GM21367 (cell line): ENCODE measurements around the gene CNOT4.
"Not testable (repeated sequence)": the region's sequence is repeated elsewhere in the genome, so short reads cannot be mapped to it uniquely, and the experiment has no call there.

Experiments
- ATAC-seq: cut with Tn5 transposase; IDR thresholded peaks from one replicate; pipeline ENCODE4 v1.9.1; 2021; ENCODE audit not compliant: unreplicated experiment

CNOT4 gene

DNA sequence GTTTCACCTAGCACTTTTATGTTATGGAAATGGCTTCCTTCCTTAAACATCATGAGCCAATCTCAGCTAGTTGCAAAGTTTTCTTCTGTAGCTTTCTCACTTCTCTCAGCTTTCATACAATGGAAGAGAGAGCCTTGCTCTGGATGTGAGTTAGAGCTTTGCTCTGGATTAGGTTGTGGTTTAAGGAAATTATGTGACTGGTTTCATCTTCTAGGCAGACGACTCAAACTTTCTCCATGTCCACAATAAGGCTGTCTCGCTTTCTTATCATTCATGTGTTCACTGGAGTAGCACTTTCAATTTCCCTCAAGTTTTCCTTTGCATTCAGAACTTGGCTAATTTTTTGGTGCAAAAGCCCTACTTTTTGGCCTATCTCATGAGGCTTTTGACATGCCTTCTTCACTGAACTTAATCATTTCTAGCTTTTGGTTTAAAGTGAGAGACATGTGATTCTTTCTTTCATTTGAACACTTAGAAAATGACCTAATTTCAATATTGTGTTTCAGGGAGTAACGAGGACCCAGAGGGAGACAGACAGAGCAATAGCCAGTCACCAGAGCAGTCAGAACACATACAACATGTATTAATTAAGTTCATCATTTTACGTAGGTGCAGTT, 49.8 kb downstream of the CNOT4 start:
- ATAC-seq: no peak

DNA sequence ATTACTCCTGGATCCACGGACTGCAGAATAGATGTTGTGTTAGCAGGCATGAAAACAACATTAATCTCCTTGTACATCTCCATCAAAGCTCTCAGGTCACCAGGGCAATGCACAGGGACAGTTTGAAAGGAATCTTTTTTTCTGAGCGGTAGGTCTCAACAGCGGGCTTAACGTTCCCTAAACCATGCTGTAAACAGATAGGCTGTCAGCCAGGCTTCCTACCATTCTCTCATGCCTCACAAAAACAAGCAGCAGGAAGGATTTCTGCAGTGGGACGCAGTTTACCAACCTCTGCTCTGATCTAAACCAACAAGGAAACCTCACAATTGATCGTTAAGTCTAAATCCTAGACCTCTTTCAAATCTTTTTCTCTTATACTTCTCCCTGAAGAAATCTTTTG, 50.8 kb downstream of the CNOT4 start:
- no peak for ATAC-seq

DNA sequence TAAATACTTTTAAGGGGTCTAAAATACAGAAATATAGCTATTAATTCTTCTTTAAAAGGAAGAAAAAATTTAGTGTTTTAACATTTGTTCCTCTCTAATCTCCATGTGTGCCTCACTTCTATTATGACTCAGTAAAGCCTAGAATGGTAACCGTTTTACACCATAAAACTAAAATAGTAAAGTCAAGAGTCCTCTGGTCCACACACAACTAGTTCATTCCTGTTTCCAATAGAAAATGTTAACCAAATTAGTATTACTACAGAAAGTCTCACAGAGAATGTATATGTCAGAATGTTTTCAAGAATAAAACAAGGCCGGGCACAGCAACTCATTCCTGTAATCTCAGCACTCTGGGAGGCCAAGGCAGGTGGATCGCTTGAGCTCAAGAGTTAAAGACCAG, 55.8 kb downstream of the CNOT4 start:
- no peak for ATAC-seq

DNA sequence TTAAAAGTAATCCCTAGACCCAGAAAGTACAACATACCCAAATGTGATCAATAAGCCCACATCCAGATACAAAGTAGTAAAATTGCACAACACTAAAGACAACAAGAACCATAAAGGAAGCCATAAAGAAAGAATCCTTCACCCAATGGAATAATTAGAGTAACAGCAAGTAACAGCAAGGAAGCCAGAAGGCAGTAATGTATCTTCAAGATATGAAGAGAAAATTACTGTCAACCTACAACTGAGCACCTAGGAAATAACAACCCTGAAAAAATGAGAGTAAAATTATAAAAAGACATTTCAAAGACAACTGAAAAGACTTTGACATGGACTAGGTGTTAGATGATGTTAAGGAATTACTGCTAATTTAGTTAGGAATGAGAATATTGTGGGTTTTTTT, 60.5 kb downstream of the CNOT4 start:
- no peak for ATAC-seq

DNA sequence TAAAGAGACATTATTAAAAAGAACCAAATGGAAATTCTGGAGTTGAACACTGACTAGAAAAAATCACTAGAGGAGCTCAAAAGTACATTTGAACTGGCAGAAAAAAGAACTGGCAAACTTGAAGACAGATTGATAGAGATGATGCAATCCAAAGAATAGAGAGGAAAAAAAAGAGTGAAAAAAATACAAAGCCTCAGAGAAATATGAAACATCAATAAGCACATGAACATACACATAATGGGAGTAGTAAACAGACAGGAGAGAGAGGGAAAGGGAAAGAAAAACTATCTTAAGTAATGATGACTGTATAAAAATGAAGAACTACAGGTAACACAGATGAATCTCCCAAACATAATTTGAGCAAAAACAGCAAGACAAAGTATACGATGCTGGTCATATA, 61.1 kb downstream of the CNOT4 start:
- ATAC-seq: no peak

DNA sequence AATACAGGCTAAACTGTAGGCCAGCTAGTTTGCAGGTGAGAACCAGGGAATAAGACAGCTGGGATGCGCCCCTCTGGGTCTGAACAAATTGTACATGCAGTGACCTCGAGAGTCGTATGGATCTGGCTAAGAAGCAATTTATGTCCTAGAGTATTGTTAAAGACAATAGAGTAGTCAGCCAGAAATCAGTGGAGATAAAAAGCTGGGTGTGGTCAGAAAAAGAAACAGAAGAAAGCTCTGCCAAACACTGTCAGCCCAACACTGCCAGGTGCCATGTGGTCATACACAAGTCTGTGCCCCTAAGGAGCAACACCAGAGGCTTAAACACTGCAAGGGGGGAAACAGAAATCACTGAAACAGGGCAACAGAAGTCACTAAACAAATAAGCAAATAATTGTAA, 62.2 kb downstream of the CNOT4 start:
- no peak for ATAC-seq

DNA sequence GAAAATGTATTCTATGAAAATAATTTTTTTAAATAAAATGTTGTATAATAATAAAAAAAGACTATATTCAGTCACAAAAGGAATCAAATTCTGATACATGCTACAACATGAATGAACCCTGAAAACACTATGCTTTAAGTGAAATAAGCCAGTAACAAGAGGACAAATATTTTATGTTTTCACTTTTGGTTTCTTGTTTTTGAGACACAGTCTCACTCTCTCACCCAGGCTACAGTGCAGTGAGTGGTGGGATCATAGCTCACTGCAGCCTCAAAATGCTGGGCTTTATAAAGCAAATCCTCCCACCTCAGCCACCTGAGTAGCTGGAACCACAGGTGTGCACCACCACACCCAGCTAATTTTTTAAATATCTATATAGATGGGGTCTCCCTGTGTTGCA, 64.2 kb downstream of the CNOT4 start:
- ATAC-seq: no peak

DNA sequence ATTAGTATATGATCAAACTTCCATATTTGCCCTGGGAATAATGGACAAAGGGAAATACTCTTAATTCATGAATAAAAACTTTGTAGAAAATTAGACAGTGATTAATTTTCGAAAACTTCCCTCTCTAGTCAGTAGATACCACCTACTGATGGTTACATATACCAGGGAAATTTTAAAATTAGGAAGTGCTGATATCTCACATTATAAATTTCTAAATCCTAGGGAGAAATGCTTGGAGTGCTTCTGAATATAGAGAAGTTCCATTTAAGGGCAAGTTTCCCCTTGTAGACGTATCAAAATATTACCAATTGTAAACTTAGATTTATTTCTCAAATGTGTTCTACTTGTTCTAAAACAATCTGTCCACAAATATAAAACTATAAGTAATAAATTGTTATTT, 64.6 kb downstream of the CNOT4 start:
- not testable (repeated sequence) for ATAC-seq

DNA sequence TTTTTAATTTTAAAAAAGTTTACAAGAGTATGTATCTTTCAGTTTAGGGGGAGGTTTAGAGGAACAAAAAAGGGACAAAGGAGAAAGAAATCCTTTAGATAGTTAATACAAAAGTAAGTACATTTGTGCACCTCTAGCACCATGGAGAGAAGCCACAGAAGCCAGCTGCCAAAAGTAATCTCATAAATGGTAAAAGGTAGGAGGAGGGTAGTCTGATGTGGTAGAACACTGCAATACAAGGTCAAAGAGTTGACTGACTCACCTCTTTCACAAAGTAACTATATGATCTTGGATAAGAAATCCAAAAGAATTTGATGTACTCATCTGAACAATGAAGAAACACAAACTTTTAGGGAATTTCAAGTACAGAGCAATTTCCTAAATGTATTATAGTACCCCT, 68.1 kb downstream of the CNOT4 start:
- ATAC-seq: no peak

DNA sequence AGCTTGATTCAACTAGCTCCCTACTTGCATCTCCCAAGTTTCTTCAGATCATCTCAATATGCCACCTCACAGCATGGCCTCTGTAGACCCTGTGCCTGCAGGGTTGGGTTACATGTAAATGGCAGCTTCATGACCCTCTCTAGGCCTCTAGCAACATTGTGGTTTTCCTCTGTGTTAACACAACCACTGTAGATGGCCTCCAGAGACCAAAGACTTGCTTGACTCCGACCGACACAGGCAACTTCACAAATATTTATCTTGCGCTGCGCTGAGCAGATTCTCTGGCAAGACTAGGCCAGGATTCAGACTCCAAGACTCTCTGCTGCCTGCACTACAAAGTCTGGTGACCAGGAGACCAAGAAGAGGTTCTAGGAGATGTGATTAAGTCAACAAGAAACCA, 75.9 kb downstream of the CNOT4 start:
- ATAC-seq: no peak

DNA sequence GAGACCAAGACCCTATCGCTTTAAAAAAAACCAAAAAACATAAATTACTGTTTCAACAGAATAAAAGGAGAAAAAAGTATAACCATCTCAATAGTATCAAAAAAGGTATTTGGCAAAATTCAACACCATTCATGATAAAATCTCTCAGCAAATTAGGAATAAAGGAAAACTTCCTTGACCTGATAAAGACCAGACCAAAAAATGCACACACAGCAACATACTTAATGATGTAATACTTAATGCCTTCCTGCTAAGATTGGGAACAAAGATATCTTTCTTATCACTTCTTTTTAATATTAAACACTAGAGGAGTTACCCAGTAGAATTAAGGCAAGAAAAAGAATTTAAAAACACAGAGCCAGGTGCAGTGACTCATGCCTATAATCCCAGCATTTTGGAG, 79.3 kb downstream of the CNOT4 start:
- ATAC-seq: no peak

DNA sequence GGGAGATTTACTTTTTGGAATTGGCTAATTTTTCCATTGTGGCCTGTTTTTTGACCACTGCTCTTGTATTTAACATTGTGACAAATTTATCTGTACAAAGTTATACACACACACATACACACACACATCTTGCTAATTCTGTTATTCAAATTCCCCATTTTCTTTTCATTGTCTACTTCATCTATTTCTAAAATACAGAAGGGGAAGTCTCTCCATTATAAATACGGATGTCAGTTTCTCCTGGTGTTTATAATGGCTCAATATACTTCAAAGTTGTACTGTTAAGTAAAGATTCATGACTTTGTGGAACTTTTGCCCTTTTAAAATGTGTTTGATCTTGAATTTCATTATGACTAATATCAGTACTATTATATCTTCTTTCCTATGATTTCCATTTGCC, 81.0 kb downstream of the CNOT4 start:
- ATAC-seq: no peak

DNA sequence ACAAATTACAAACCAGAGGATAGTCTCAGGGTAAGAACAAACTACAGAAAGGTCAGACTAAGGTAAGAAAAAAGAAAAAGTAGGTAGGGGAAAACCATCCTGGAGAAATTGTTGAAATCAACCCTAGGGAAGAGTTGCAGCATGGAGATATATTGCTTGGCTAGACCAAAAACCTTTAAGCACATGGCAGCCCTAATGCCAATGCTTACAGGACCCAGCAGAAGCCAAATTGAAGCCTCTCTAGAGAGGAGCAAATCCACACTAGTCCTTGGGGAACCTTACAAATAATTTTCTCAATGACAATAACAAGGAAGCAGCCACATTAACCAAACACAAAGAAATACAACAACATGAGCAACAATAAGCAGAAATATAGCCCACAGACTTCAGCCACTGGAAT, 81.9 kb downstream of the CNOT4 start:
- no peak for ATAC-seq

DNA sequence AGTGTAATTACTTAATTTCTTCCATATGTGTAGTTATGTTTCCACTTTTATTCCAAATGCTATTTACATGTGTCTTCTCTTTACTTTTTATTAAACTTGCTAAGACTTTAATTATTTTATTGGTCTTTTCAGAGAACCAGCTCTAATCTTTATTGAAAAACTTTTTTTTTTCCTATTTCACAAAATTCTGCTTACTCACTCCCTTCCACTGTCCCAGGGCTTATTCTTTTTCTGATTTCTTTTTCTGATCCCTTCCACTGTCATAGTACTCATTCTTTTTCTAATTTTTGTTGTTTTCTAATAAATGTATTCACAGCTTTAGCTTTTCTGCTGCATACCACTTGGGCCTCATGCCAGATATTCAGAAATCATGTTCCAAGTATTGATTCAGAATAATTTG, 82.7 kb downstream of the CNOT4 start:
- no peak for ATAC-seq

DNA sequence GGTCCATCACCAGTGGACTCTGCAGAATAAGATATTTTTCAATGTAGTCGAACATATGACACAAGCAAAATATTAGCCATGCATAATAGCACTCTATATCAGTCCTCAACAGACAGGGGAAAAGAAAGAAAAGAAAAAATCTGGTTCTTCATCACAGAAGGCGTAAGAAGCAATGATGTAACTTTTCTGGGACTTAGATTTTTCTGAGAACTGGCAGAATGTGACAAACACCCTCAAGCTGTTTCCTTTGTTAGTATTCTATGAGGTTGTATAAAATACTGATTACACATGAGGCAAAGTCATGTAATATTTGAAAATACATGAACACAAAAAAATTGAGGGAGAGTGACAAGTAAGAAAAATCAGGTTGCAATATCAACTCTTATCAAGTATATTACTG, 84.9 kb downstream of the CNOT4 start:
- ATAC-seq: no peak

DNA sequence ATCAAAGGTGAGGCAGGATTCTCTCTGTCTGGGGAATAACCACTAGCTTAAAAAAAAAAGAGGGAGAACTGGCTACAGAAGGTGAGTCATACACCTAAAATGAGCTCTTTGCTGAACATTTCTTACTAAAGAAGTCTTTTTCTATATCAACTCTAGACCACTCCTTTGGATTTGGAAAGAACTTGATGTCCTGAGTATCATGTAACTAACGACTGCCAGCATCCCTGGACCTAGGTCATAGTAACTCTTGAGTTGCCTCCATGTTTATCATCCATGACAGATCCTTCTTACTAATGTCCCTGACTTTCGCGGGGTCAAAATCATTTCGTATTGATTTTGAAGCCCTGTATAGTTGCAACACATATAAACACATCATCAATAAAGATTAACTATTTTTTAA, 89.1 kb downstream of the CNOT4 start:
- ATAC-seq: no peak

DNA sequence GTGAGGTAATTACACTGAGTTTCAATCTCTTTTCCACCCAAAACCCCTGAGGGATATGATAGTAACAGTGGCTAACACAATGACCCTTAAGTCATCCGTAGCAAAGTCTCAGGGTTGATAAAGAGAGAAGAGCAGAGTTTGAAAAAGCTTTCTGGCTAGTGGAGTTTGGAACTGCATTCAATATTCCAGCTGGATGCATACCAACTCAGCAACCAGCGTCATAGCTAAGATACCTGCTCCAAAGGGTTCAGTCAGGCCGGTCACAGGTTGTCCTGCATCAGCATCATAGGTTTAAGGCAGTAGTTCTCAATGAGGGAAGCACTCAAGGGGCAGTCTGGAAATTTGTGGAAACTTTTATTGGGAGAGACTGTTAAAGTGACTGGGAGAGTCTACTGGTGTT, 93.5 kb downstream of the CNOT4 start:
- no peak for ATAC-seq

DNA sequence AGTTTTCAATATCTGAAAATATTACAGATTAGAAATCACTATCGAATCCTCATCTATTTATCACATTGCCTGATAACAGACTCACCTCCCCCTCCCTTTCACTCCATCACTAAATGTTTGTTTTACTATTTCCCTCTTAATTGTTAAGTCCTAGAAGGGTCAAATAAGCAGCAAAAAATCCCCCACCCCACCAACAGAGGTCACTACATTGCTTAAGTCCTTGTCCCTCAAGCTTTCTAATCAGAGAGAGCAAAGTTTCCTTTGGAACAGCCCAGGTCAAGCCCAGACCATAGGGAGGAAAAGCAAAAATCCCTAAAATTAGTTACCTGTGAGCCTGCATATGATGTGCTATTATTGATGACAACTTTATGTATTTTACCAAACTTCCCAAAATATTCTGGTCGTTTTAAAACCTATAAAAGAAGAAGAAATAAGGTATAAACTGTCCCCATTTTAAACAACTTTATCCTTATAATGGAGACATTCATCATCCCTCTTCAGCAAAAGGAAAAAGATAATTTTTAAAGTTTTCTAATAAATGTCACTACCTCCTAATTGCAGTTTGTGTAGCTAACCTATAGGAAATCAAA, 95.0 kb downstream of the CNOT4 start:
- no peak for ATAC-seq

DNA sequence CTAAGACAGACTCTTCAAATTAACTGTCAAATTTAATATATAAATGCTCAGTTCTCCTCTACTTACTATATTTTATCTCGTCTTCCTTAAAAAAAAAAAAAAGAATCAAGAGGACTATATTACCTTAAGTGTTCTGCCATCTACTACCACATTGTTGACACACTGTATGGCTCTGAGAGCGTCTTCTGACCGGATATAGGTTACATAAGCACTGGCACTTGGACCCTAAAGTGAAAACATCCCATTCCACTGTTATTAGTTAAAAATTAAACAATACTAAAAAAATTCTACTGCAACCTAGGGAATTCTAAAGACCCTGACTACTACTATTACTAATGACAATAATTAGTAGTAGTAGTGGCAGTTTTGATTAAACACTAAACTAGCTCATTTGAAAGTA, 95.7 kb downstream of the CNOT4 start:
- ATAC-seq: no peak

DNA sequence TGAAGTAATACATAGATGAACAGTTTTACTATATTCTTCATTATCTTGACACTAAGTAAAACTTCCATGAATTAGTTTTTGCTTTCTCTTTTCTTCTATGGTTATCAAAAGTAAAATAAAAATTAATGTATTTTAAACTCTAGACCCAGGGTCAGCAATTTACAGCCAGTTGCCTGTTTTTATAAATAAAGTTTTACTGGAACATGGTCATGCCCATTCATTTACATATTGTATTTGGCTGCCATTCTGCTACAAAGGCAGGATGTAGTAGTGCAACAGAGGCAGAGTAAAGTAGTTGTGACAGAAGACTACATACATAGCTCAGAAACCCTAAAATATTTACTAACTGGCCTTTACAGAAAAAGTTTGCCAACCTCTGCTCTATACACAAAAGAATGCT, 98.8 kb downstream of the CNOT4 start:
- no peak for ATAC-seq

DNA sequence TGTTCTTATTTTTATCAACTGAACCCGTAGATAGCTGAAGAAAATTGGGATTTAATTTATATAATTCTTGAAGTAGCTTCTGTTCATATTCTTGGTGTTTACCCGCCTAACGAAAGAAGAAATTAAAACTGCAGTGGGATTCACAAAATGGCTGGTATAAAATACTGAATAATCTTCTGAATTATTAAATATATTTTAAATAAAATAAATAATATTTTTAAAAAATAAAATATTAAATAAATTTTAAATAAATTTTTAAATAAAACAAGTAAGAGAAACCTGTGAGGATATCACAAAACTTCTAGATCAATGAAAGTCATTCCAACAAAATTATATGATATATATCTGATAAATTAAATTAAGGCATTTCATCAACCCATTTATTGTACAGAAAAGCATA, 99.4 kb downstream of the CNOT4 start:
- no peak for ATAC-seq

DNA sequence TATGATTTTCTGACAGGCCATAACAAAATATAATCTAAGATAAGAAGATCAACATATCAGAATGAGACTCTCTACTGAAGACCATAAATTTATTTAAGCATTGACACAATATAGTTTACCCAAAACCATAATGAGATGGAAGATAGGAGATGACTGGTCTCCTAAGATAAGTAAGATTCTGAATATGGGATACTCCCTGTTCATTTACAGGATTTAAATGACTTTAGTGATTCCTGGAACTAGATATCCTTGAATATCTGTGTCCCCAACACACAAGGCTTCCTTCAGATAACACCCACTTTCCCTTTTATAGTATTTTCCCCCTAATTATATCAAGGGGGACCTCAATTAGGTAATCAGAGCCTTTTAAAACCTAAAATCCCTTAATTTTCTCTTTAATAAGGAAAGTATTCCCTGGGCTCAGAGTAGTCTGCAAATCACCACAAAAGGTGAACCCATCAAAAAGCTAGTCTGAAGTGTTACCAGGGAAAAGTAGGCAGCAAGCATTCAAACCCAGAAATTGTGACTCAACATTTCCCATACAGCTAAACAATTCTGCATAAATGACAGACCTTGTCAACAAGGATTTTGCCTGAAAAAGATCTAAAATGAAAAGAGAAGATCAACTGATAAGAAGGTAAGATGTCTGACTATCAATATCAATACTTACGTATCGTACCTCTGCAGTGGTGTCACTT, 99.9 kb downstream of the CNOT4 start:
- no peak for ATAC-seq

DNA sequence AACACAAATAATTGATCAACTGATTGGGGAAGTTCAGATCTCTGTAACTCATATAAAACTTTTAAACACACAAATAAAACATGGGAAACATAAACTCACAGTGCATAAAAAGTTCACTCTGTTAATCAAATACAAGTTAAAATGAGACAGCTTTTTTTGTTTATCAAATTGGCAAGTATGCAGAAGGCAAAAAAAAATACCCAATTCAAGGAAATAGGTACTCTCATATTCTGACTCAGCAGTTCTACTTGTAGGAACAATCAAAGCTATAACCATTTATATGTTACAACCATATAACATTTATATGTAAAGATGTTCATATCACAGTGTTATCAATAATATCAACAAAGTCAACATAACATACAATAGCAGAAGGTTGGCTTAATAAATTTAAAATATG, 102.0 kb downstream of the CNOT4 start:
- no peak for ATAC-seq
